HepG2 (cell line): Measurements from ENCODE around the gene NECTIN2. TPM values are rescaled to one million over a fixed set of nuclear protein-coding genes. Genes with fewer than 3 reads are reported as not detected.

ENCODE experiments used
- BHLHE40 ChIP-seq: IDR thresholded peaks from 2 replicates; pipeline ENCODE4 v1.6.1; 2011; ENCODE audit warnings: low read length, improper control_type of control experiment
- ELF1 ChIP-seq: sonication (generic); formaldehyde crosslinking; IDR thresholded peaks from 2 replicates; pipeline ENCODE4 v1.4.0; 2020; ENCODE audit warnings: missing genetic modification reagents
- GABPA ChIP-seq, 2 experiments: IDR thresholded peaks; 2 replicates each; pipeline ENCODE4 v1.6.1; 2011 to 2016; ENCODE audit warnings: low read depth in 2 of 2, low read length in 1 of 2, missing biosample characterization in 1 of 2, missing genetic modification characterization in 1 of 2
- HNF4G ChIP-seq, 2 experiments: sonication (generic) in 1 of 2; formaldehyde crosslinking in 1 of 2; IDR thresholded peaks; 2 replicates each; pipeline versions ENCODE4 v1.4.0 to v1.6.1; 2011 to 2020; ENCODE audit warnings: borderline replicate concordance in 2 of 2, low read depth in 2 of 2, mild to moderate bottlenecking in 2 of 2, low read length in 1 of 2, missing genetic modification reagents in 1 of 2, moderate library complexity in 1 of 2
- HOXA3 ChIP-seq: sonication (generic); formaldehyde crosslinking; IDR thresholded peaks from 2 replicates; pipeline ENCODE4 v1.5.0; 2020; ENCODE audit warnings: missing genetic modification reagents
- ISL2 ChIP-seq: sonication (generic); formaldehyde crosslinking; IDR thresholded peaks from 2 replicates; pipeline ENCODE4 v1.5.0; 2020; ENCODE audit warnings: missing genetic modification reagents
- NCOR1 ChIP-seq: fragments of 200-600 bp; sonication (generic); IDR thresholded peaks from 2 replicates; pipeline ENCODE4 v1.7.0; 2017; ENCODE audit warnings: antibody characterized with exemption, low read length, borderline replicate concordance
- NFE2L2 ChIP-seq: fragments of 150-350 bp; IDR thresholded peaks from 2 replicates; pipeline ENCODE4 v1.6.1; 2014; ENCODE audit warnings: low read length
- RAD51 ChIP-seq: fragments of 450-650 bp; IDR thresholded peaks from 2 replicates; pipeline ENCODE4 v1.6.1; 2016; ENCODE audit warnings: borderline replicate concordance
- RXRB ChIP-seq: IDR thresholded peaks from 2 replicates; pipeline ENCODE4 v1.6.1; 2016; ENCODE audit warnings: borderline replicate concordance, missing genetic modification reagents, missing compliant biosample characterization
- SNRNP70 ChIP-seq: fragments of 200-400 bp; formaldehyde crosslinking; IDR thresholded peaks from 2 replicates; pipeline ENCODE4 v1.6.1; 2017; ENCODE audit warnings: mild to moderate bottlenecking, low read depth, low read length, moderate library complexity
- THAP11 ChIP-seq: IDR thresholded peaks from 2 replicates; pipeline ENCODE4 v1.6.1; 2016; ENCODE audit warnings: missing biosample characterization, missing genetic modification reagents
- U2AF1 ChIP-seq: fragments of 200-400 bp; formaldehyde crosslinking; optimal IDR thresholded peaks from 2 replicates; pipeline ENCODE3; 2017; ENCODE audit warnings: mild to moderate bottlenecking, low read depth, low read length
- ZNF205 ChIP-seq: IDR thresholded peaks from 2 replicates; pipeline ENCODE4 v1.6.1; 2018; ENCODE audit warnings: missing biosample characterization, missing genetic modification reagents
- ZNF296 ChIP-seq: sonication (generic); formaldehyde crosslinking; conservative IDR thresholded peaks from 2 replicates; pipeline ENCODE4 v1.5.0; 2020; ENCODE audit warnings: mild to moderate bottlenecking, missing genetic modification reagents
- ZNF441 ChIP-seq: sonication (generic); formaldehyde crosslinking; IDR thresholded peaks from 2 replicates; pipeline ENCODE4 v1.7.0; 2021; ENCODE audit warnings: missing genetic modification reagents, borderline replicate concordance
- polyA plus RNA-seq, 8 experiments: library from polyadenylated mRNA; depleted of rRNA in 3 of 8; stranded (reverse) in 7 of 8; unstranded in 1 of 8; fragments of >200 nt; fragmentation: Illumina TruSeq in 4 of 8; extraction: Trizol in 4 of 8; gene quantifications; 2 replicates each; pipeline versions ENCODE4 v1.2.1 to v1.2.3, GENCODE V29; 2011 to 2016; ENCODE audit warnings: low read depth in 4 of 8, missing spikeins in 1 of 8, mixed read lengths in 1 of 8; ENCODE audit not compliant: insufficient read depth in 1 of 8
- total RNA-seq, 5 experiments: library from RNA; depleted of rRNA; stranded (reverse); fragments of >200 nt; fragmentation: Illumina TruSeq; extraction: Trizol; gene quantifications; 2 replicates each; pipeline ENCODE4 v1.2.3, GENCODE V29; 2016; ENCODE audit warnings: low read depth in 1 of 5
- TF ChIP-seq, protein P1 (sequence below): sonication (generic); formaldehyde crosslinking; IDR thresholded peaks from 2 replicates; pipeline ENCODE4 v1.4.0; 2020; ENCODE audit warnings: missing genetic modification reagents, mild to moderate bottlenecking, borderline replicate concordance
- TF ChIP-seq, protein P2 (sequence below): sonication (generic); formaldehyde crosslinking; IDR thresholded peaks from 2 replicates; pipeline ENCODE4 v1.8.0; 2023; ENCODE audit warnings: mild to moderate bottlenecking, missing genetic modification reagents
- TF ChIP-seq, protein P3 (sequence below): sonication (generic); formaldehyde crosslinking; IDR thresholded peaks from 2 replicates; pipeline ENCODE4 v1.4.0; 2020; ENCODE audit warnings: missing genetic modification reagents, borderline replicate concordance
- TF ChIP-seq, protein P4 (sequence below): sonication (generic); formaldehyde crosslinking; IDR thresholded peaks from 2 replicates; pipeline ENCODE4 v1.4.0; 2020; ENCODE audit warnings: mild to moderate bottlenecking, missing genetic modification reagents

The NECTIN2 gene
- total and polyA plus RNA-seq, 2 of the 13 experiments (the other 11 are each of a cell fraction or from before 2014, with no cell fraction given): 75.4 to 114 TPM

DNA sequence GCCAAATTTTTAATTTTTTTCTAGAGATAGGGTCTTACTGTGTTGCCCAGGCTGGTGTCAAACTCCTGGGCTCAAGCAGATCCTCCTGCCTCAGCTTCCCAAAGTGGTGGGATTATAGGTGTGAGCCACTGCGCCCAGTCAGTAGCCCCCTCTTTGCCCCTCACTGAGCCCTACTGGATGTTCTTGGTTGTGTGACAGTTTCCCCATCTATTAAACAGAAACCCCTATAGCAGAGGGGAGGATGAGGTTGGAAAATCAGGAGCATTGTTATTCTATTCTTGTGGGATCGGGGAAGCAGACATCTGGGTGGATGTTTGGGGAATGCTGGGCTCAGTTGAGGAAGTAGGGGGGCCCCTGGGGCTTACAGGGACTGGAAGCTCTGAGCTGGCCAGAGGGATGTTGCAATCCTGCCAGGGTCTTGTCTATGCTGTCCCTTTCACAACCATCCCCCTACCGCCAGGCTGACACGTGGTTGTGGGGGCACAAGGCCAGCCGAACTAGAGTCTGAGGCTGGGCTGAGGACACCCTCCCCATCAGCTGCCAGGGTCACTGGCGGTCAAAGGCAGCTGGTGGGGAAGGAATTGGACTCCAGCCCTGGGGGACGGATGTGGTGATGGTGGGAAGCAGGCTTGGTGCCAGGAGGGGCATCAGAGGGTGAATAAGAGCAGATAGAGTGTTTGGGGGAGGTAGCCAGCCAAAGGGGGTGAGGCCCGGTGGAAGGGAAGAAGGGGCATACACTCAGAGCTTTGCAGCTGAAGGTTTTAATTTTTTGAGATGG lies 79.2 kb downstream of the NECTIN2 start (continued):
- TF ChIP-seq, protein P1, sequence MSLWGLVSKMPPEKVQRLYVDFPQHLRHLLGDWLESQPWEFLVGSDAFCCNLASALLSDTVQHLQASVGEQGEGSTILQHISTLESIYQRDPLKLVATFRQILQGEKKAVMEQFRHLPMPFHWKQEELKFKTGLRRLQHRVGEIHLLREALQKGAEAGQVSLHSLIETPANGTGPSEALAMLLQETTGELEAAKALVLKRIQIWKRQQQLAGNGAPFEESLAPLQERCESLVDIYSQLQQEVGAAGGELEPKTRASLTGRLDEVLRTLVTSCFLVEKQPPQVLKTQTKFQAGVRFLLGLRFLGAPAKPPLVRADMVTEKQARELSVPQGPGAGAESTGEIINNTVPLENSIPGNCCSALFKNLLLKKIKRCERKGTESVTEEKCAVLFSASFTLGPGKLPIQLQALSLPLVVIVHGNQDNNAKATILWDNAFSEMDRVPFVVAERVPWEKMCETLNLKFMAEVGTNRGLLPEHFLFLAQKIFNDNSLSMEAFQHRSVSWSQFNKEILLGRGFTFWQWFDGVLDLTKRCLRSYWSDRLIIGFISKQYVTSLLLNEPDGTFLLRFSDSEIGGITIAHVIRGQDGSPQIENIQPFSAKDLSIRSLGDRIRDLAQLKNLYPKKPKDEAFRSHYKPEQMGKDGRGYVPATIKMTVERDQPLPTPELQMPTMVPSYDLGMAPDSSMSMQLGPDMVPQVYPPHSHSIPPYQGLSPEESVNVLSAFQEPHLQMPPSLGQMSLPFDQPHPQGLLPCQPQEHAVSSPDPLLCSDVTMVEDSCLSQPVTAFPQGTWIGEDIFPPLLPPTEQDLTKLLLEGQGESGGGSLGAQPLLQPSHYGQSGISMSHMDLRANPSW (CRISPR knock-in tag): no peak
- no peak for TF ChIP-seq NFE2L2
- TF ChIP-seq GABPA (IDR thresholded peaks at IDR 0.05; ENCODE audit: low read depth, low read length): 0 out of 2 replicates have a peak, but pooled peaks have one; percentile 12
- TF ChIP-seq GABPA (CRISPR knock-in tag; IDR thresholded peaks at IDR 0.05; ENCODE audit: low read depth): peak; percentile 78
- peak; percentile 64; the same call in 1 of the 2 replicates for TF ChIP-seq ZNF441 (CRISPR knock-in tag)
- peak; percentile 91 for TF ChIP-seq ISL2 (CRISPR knock-in tag)
- peak; percentile 91 for TF ChIP-seq HNF4G (IDR thresholded peaks at IDR 0.05; ENCODE audit: borderline replicate concordance, low read depth, low read length)
- TF ChIP-seq HNF4G (CRISPR knock-in tag; IDR thresholded peaks at IDR 0.05; ENCODE audit: borderline replicate concordance, low read depth): peak; percentile 93
- peak; percentile 92; the same call in 1 of the 2 replicates for TF ChIP-seq NCOR1
- peak; percentile 72 for TF ChIP-seq ELF1 (CRISPR knock-in tag)
- peak; percentile 100 for TF ChIP-seq RXRB (CRISPR knock-in tag)
- peak; percentile 82 for TF ChIP-seq THAP11
- TF ChIP-seq HOXA3 (CRISPR knock-in tag): peak; percentile 98
- TF ChIP-seq ZNF205 (CRISPR knock-in tag): peak; percentile 86
- no peak for TF ChIP-seq SNRNP70
- TF ChIP-seq ZNF296 (CRISPR knock-in tag): peak; percentile 88; the same call in 1 of the 2 replicates
- peak; percentile 57; the same call in 1 of the 2 replicates for TF ChIP-seq RAD51
- peak; percentile 57 for TF ChIP-seq BHLHE40
- TF ChIP-seq U2AF1: peak; percentile 32
- TF ChIP-seq, protein P2, sequence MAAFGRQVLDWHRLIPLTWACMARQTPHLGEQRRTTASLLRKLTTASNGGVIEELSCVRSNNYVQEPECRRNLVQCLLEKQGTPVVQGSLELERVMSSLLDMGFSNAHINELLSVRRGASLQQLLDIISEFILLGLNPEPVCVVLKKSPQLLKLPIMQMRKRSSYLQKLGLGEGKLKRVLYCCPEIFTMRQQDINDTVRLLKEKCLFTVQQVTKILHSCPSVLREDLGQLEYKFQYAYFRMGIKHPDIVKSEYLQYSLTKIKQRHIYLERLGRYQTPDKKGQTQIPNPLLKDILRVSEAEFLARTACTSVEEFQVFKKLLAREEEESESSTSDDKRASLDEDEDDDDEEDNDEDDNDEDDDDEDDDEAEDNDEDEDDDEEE (CRISPR knock-in tag): peak; percentile 79
- TF ChIP-seq, protein P3, sequence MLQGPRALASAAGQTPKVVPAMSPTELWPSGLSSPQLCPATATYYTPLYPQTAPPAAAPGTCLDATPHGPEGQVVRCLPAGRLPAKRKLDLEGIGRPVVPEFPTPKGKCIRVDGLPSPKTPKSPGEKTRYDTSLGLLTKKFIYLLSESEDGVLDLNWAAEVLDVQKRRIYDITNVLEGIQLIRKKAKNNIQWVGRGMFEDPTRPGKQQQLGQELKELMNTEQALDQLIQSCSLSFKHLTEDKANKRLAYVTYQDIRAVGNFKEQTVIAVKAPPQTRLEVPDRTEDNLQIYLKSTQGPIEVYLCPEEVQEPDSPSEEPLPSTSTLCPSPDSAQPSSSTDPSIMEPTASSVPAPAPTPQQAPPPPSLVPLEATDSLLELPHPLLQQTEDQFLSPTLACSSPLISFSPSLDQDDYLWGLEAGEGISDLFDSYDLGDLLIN (CRISPR knock-in tag): no peak
- TF ChIP-seq, protein P4, sequence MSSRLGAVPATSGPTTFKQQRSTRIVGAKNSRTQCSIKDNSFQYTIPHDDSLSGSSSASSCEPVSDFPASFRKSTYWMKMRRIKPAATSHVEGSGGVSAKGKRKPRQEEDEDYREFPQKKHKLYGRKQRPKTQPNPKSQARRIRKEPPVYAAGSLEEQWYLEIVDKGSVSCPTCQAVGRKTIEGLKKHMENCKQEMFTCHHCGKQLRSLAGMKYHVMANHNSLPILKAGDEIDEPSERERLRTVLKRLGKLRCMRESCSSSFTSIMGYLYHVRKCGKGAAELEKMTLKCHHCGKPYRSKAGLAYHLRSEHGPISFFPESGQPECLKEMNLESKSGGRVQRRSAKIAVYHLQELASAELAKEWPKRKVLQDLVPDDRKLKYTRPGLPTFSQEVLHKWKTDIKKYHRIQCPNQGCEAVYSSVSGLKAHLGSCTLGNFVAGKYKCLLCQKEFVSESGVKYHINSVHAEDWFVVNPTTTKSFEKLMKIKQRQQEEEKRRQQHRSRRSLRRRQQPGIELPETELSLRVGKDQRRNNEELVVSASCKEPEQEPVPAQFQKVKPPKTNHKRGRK (CRISPR knock-in tag): no peak
